ENCODE measurements around the gene HMCN1.

Gene HMCN1

GRCh38 chr1:185804608-185805007 lies 70.4 kb downstream of the HMCN1 start:
- DNase-seq: no peak

- DNase-seq: no peak
These were observed 73.1 kb downstream of the HMCN1 start for GRCh38 chr1:185807275-185807674.

GRCh38 chr1:185808631-185809030 lies 74.4 kb downstream of the HMCN1 start:
- no peak for DNase-seq

- no peak for DNase-seq
These were observed 77.0 kb downstream of the HMCN1 start for GRCh38 chr1:185811073-185811709.

GRCh38 chr1:185812934-185813333 lies 78.7 kb downstream of the HMCN1 start:
- DNase-seq: no peak

GRCh38 chr1:185813401-185813979 lies 79.3 kb downstream of the HMCN1 start:
- DNase-seq: peak in 1 of 51 donors; percentile 4

GRCh38 chr1:185816460-185816859 lies 82.3 kb downstream of the HMCN1 start:
- no peak for DNase-seq

- DNase-seq: no peak
These were observed 85.6 kb downstream of the HMCN1 start for GRCh38 chr1:185819798-185820197.

- DNase-seq: no peak
These were observed 87.6 kb downstream of the HMCN1 start for GRCh38 chr1:185821612-185822385.

GRCh38 chr1:185823467-185823866 lies 89.3 kb downstream of the HMCN1 start:
- DNase-seq: no peak

GRCh38 chr1:185824106-185824505 lies 89.9 kb downstream of the HMCN1 start:
- no peak for DNase-seq

GRCh38 chr1:185825556-185825955 lies 91.4 kb downstream of the HMCN1 start:
- DNase-seq: no peak

GRCh38 chr1:185834371-185834905 lies 100.2 kb downstream of the HMCN1 start:
- DNase-seq: no peak

- DNase-seq: no peak
These were observed 101.0 kb downstream of the HMCN1 start for GRCh38 chr1:185835191-185835590.

GRCh38 chr1:185837711-185838110 lies 103.5 kb downstream of the HMCN1 start:
- DNase-seq: no peak

- no peak for DNase-seq
These were observed 103.9 kb downstream of the HMCN1 start for GRCh38 chr1:185838111-185838510.

- DNase-seq: no peak
These were observed 106.7 kb downstream of the HMCN1 start for GRCh38 chr1:185840880-185841279.

GRCh38 chr1:185843297-185843869 lies 109.2 kb downstream of the HMCN1 start:
- DNase-seq: no peak

GRCh38 chr1:185843986-185844385 lies 109.8 kb downstream of the HMCN1 start:
- no peak for DNase-seq

GRCh38 chr1:185846672-185847444 lies 112.7 kb downstream of the HMCN1 start:
- DNase-seq: no peak

GRCh38 chr1:185849014-185849413 lies 114.8 kb downstream of the HMCN1 start:
- no peak for DNase-seq

All from hypothalamus (tissue), 51 donors.